ENCODE data around the gene CATSPERE. TPM values are rescaled to one million over a fixed set of nuclear protein-coding genes. Genes with fewer than 3 reads are reported as not detected.
A peak's percentile ranks its signal among the peaks of the same experiment; 100 is the strongest.

CATSPERE gene
- total RNA-seq, 1 donor from 2014 or later: 1.1 TPM

GRCh38 chr1:244614879-244615278 is 153.8 kb downstream of the CATSPERE start:
- peaks cover 3% of the 10 kb centered on the region for H3K36me3 Mint-ChIP-seq (ENCODE audit: low read depth, unreplicated experiment)
- Histone ChIP-seq H3K9me3 (ENCODE audit: insufficient read depth, low read depth, low read length) (no peaks in the 10 kb centered on the region), H3K36me3 (ENCODE audit: insufficient read depth, low read length) (no peaks in the 10 kb centered on the region), H4K20me1 (ENCODE audit: insufficient read depth, low read length) (no peaks in the 10 kb centered on the region), H3K4me2 (ENCODE audit: low read length) (no peak overlapping the region), H2AFZ (ENCODE audit: low read depth, low read length) (no peak overlapping the region), H3K4me3 (ENCODE audit: insufficient read depth, low read depth, low read length) (no peak overlapping the region), H3K9ac (ENCODE audit: low read length) (no peak overlapping the region), H3K79me2 (ENCODE audit: insufficient read depth, low read length) (no peaks in the 10 kb centered on the region), H3K27me3 (ENCODE audit: insufficient read depth, low read length) (no peaks in the 10 kb centered on the region), H3K4me1 (ENCODE audit: insufficient read depth, low read length) (no peaks in the 10 kb centered on the region), H3K27ac (ENCODE audit: low read depth, low read length) (no peak overlapping the region)
- H3K27ac Mint-ChIP-seq (ENCODE audit: unreplicated experiment): no peak overlapping the region
- DNase-seq (ENCODE audit: low read depth) (peak; percentile 7), FAIRE-seq (no peak)
- TF ChIP-seq CTCF (IDR thresholded peaks at IDR 0.05; ENCODE audit: insufficient read depth, low read depth, low read length) (no peak), EZH2 (IDR thresholded peaks at IDR 0.05; ENCODE audit: insufficient read depth, low read length) (no peak)
- H3K4me1 Mint-ChIP-seq (ENCODE audit: low read depth, unreplicated experiment): no peaks in the 10 kb centered on the region
- H3K27me3 Mint-ChIP-seq (ENCODE audit: low read depth, unreplicated experiment): no peaks in the 10 kb centered on the region
- no peaks in the 10 kb centered on the region for H3K9me3 Mint-ChIP-seq (ENCODE audit: unreplicated experiment)
- no peak overlapping the region for H3K4me3 Mint-ChIP-seq (ENCODE audit: unreplicated experiment)

GRCh38 chr1:244615301-244615700 is 154.2 kb downstream of the CATSPERE start:
- Mint-ChIP-seq H3K27me3 (ENCODE audit: low read depth, unreplicated experiment) (no peaks in the 10 kb centered on the region), H3K4me3 (ENCODE audit: unreplicated experiment) (no peak overlapping the region), H3K4me1 (ENCODE audit: low read depth, unreplicated experiment) (no peaks in the 10 kb centered on the region), H3K27ac (ENCODE audit: unreplicated experiment) (no peak overlapping the region), H3K36me3 (ENCODE audit: low read depth, unreplicated experiment) (peaks cover 3% of the 10 kb centered on the region), H3K9me3 (ENCODE audit: unreplicated experiment) (no peaks in the 10 kb centered on the region)
- Histone ChIP-seq H3K36me3 (ENCODE audit: insufficient read depth, low read length) (no peaks in the 10 kb centered on the region), H3K9me3 (ENCODE audit: insufficient read depth, low read depth, low read length) (no peaks in the 10 kb centered on the region), H3K9ac (ENCODE audit: low read length) (no peak overlapping the region), H4K20me1 (ENCODE audit: insufficient read depth, low read length) (no peaks in the 10 kb centered on the region), H3K4me3 (ENCODE audit: insufficient read depth, low read depth, low read length) (no peak overlapping the region), H3K27me3 (ENCODE audit: insufficient read depth, low read length) (no peaks in the 10 kb centered on the region), H2AFZ (ENCODE audit: low read depth, low read length) (no peak overlapping the region), H3K27ac (ENCODE audit: low read depth, low read length) (no peak overlapping the region), H3K4me1 (ENCODE audit: insufficient read depth, low read length) (no peaks in the 10 kb centered on the region), H3K79me2 (ENCODE audit: insufficient read depth, low read length) (no peaks in the 10 kb centered on the region), H3K4me2 (ENCODE audit: low read length) (no peak overlapping the region)
- TF ChIP-seq CTCF (IDR thresholded peaks at IDR 0.05; ENCODE audit: insufficient read depth, low read depth, low read length): no peak
- TF ChIP-seq EZH2 (IDR thresholded peaks at IDR 0.05; ENCODE audit: insufficient read depth, low read length): no peak
- DNase-seq (ENCODE audit: low read depth): no peak
- peak; percentile 29 for FAIRE-seq

DNA sequence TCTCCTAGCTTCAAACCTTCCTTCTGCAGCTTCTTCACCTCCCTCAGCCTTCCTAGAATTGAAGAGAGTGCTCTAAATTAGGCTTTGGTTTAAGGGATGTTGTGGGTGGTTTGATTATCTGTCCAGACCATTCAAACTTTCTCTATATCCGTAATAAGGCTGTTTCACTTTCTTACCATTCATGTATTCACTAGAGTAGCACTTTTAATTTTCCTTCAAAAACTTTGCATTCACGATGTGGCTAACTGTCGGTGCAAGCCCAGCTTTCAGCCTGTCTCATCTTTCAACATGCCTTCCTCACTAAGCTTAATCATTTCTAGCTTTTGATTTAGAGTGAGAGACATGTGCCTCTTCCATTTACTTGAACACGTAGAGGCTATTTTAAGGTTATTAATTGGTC is 165.6 kb downstream of the CATSPERE start:
- no peak for FAIRE-seq
- Mint-ChIP-seq H3K27ac (ENCODE audit: unreplicated experiment) (no peak overlapping the region), H3K4me1 (ENCODE audit: low read depth, unreplicated experiment) (no peaks in the 10 kb centered on the region), H3K27me3 (ENCODE audit: low read depth, unreplicated experiment) (no peaks in the 10 kb centered on the region), H3K9me3 (ENCODE audit: unreplicated experiment) (peaks cover 1% of the 10 kb centered on the region), H3K4me3 (ENCODE audit: unreplicated experiment) (no peak overlapping the region), H3K36me3 (ENCODE audit: low read depth, unreplicated experiment) (no peaks in the 10 kb centered on the region)
- Histone ChIP-seq H3K79me2 (ENCODE audit: insufficient read depth, low read length) (no peaks in the 10 kb centered on the region), H3K9ac (ENCODE audit: low read length) (no peak overlapping the region), H3K4me2 (ENCODE audit: low read length) (no peak overlapping the region), H3K27ac (ENCODE audit: low read depth, low read length) (no peak overlapping the region), H4K20me1 (ENCODE audit: insufficient read depth, low read length) (no peaks in the 10 kb centered on the region), H3K4me1 (ENCODE audit: insufficient read depth, low read length) (no peaks in the 10 kb centered on the region), H2AFZ (ENCODE audit: low read depth, low read length) (no peak overlapping the region), H3K36me3 (ENCODE audit: insufficient read depth, low read length) (no peaks in the 10 kb centered on the region), H3K9me3 (ENCODE audit: insufficient read depth, low read depth, low read length) (no peaks in the 10 kb centered on the region), H3K27me3 (ENCODE audit: insufficient read depth, low read length) (no peaks in the 10 kb centered on the region), H3K4me3 (ENCODE audit: insufficient read depth, low read depth, low read length) (no peak overlapping the region)
- DNase-seq (ENCODE audit: low read depth): no peak
- no peak for TF ChIP-seq EZH2 (IDR thresholded peaks at IDR 0.05; ENCODE audit: insufficient read depth, low read length)
- no peak for TF ChIP-seq CTCF (IDR thresholded peaks at IDR 0.05; ENCODE audit: insufficient read depth, low read depth, low read length)
